ENCODE data around the gene CLOCK.

DNA sequence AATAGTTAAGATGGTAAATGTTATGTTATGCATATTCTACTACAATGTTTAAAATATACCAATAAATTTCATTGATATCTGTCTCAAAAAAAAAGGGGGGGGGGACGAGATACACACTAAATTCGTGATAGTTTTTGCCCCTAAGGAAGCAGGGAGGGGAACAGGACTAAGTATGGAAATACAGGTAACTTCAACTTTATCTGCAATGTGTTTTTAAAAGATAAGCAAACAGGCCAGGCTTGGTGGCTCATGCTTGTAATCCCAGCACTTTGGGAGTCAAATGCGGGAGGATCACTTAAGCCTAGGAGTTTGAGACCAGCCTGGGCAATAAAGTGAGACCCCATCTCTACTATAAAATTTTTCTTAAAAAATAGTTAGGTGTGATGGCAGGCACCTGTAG is 13.4 kb upstream of the CLOCK start:
- TF ChIP-seq ZNF274 (IDR thresholded peaks at IDR 0.05; ENCODE audit: low read depth, low read length) (no peak), YY1 (IDR thresholded peaks at IDR 0.05; ENCODE audit: insufficient read depth, insufficient read length) (no peak), SUZ12 (IDR thresholded peaks at IDR 0.05; ENCODE audit: extremely low read depth, insufficient read depth, insufficient read length) (no peak)
